Choroid plexus epithelial cell (primary cell): ENCODE measurements around the gene ZBTB21.

Experiments
- DNase-seq: peaks from one replicate; pipeline ENCODE4 v3.0.0-alpha.2; 2010; ENCODE audit warnings: low read depth
- H3K4me3 ChIP-seq: 2 replicates; pipeline ENCODE4 v1.5.1; 2011; ENCODE audit warnings: low read depth, mild to moderate bottlenecking, control low read depth, low read length, moderate library complexity
- TF ChIP-seq, protein P1 (sequence below): conservative IDR thresholded peaks from 2 replicates; pipeline ENCODE4 v1.5.1; 2011; ENCODE audit warnings: low read depth, mild to moderate bottlenecking, control low read depth, inconsistent platforms, low read length, moderate library complexity

Gene ZBTB21

DNA sequence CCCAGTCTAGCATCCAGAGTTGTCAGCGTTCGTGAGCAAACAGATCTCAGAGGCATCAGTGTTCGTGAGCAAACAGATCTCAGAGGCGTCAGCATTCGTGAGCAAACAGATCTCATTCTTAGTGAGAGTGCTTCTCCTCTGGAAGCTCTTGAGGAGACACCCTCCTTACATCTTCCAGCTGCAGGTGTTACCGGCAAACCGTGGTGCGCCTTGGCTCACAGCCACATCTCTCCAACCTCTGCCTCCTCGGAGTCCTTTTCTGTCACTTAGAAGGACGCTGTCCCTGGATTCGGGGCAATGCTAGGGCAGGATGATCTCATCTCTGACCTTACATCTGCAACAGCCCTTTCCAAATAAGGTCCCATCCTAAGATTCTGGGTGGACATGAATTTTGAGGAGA lies 46.3 kb upstream of the ZBTB21 start:
- no peak for DNase-seq
- TF ChIP-seq, protein P1, sequence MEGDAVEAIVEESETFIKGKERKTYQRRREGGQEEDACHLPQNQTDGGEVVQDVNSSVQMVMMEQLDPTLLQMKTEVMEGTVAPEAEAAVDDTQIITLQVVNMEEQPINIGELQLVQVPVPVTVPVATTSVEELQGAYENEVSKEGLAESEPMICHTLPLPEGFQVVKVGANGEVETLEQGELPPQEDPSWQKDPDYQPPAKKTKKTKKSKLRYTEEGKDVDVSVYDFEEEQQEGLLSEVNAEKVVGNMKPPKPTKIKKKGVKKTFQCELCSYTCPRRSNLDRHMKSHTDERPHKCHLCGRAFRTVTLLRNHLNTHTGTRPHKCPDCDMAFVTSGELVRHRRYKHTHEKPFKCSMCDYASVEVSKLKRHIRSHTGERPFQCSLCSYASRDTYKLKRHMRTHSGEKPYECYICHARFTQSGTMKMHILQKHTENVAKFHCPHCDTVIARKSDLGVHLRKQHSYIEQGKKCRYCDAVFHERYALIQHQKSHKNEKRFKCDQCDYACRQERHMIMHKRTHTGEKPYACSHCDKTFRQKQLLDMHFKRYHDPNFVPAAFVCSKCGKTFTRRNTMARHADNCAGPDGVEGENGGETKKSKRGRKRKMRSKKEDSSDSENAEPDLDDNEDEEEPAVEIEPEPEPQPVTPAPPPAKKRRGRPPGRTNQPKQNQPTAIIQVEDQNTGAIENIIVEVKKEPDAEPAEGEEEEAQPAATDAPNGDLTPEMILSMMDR: no peak
- no peak overlapping the region for H3K4me3 ChIP-seq

DNA sequence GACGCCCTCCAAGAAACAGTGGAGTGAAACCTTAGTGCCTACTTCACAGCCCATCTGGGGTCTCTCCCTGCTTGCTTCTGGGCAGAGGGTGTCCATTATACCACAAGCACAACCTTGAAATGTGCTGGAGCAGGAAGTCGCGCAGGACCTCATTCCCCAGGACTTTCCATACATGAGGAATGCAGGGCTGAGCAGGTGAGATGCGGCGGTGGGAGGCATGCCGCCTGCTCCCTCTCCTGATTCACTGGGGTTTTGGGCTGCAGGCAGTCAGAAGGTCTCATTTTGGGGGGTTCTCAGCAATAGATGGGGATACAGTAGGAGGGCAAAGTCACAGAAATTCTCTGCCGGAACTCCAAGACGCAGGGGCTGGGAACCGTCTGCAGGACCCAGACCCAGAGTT lies 45.3 kb upstream of the ZBTB21 start:
- H3K4me3 ChIP-seq: no peak overlapping the region
- TF ChIP-seq, protein P1: no peak
- DNase-seq: no peak

DNA sequence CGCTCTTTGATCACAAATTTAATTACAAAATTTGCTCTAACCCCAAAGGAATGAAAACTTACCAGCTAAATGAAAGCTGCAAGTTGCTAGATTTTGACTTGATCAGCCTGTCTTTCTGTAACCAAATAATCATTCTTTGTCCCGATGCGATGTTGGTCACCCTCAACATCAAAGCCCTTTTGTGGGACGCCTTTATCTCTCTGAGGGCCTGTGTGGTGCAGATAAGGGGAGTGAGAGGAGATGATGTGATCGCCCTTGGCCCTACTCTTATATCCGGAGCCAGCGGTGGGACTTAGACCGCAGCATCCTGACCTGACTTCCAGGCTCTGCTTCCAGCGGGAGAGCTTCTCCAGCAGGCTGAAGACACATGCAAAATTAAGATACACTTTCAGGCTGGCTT lies 41.6 kb upstream of the ZBTB21 start:
- TF ChIP-seq, protein P1: no peak
- H3K4me3 ChIP-seq: no peak overlapping the region
- no peak for DNase-seq

DNA sequence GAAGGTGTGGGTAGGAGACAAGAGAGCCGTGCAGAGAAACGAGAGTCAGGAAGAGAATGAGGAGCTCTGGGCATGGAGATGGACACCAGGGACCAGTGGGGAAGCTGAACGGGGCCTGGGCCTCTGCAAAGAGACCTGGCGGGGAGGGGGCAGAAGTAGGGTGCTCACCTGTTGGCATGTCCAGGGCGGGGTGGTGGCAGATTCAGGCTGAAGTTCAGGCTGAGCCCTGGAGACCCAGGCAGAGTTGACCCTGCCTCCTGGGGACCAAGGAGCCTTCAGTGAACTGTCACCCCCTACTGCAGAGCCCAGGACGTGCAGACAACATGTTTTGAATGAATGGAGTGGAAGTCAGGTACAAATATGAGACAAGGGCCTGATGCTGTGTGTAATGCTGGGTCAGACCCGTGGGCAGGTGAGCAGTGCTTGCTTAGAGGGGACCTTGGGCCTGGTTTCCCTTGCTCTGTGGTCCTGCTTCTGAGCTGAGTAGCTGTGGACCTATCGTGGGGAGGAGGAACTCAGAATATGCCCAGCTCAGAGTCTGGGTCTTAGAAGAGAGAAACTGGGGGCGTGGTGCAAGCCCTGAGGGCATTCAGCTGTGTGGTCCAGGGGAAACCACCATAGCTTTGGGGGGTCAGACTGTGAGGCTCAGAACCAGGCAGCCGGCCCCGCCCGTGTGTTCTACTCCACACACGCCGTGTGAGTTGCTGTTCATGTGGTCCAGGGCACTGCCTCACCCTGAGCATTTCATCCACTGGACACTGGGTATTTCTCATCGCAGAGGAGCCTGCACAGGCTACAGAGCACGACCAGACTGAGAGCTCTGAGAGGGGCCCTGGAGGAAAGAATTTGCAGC lies 39.6 kb upstream of the ZBTB21 start:
- H3K4me3 ChIP-seq: no peak overlapping the region
- no peak for DNase-seq
- TF ChIP-seq, protein P1: no peak

DNA sequence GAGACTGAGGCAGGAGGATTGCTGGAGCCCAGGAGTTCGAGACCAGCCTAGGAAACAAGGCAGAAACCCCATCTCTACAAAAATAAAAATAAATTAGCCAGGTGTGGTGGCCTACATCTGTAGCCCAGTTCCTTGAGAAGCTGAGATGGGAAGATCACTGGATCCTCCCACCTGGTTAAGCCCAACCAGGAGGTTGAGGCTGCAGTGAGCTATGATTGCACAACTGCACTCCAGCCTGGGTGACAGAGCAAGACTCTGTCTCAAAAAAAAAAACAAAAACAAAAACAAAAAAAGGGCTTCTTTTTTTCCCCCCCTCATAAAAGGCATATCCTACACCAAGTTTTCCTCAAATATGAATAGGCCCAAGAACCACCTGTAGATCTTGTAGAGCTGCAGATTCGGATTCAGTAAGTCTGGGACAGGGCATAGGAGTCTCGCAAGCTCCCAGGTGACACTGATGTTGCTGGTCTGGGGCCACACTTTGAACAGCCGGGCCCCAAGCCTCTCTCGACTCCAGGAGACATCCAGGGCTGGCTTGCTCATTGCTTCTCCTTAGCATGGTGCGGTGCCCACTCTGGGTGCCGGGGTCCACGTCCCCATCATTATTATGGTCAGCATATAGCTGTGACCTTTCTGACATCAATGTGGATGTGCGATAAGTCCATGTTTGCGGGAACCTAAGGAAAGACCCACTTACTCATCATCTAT lies 38.9 kb upstream of the ZBTB21 start:
- TF ChIP-seq, protein P1: no peak
- H3K4me3 ChIP-seq: no peak overlapping the region
- DNase-seq: no peak

DNA sequence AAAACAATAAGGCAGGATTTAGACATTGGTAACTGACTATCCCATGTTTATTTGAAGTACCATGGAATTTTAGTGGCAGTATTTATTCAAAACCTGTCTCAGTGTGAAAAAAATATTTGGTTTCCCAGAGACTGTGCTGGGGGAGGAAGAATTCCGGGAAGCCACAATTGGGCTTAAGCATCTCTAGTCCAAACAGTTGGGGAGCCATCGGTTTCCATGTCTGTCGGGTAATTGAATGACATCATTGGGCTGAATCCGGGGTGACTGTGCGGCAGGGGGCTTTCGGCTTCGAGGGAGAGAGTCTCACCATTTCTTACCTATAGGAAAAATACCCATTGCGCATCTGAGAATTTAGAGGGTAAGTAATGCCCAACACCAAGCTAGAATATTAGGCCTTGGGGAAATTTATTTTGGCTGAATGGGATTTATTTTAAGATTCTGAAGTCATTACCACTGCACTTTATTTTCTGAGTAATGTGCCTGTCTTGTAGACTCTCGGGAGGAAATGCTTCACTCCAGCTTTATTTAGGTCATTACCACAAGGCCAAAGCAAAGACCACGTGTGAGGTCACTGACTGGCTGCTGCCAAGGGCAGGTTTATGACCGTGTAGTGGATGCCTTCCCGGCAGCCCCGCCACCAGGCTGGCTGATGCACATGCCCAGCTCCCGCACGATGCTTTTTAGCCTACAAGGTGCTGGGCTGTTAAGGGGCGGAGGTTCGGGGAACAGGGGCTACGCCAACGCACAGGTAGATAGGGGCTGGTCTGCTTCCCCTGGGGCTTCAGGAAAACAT lies 37.9 kb upstream of the ZBTB21 start:
- H3K4me3 ChIP-seq: no peak overlapping the region
- DNase-seq: peak; percentile 93
- TF ChIP-seq, protein P1: peak; percentile 28
